Stimulated activated CD8-positive, alpha-beta memory T cell treated with anti-CD3 and anti-CD28 coated beads, Interleukin-2, amount 100 ng/mL, for 1 hour (primary cell): Measurements from ENCODE around the gene NUDT7.

Source experiments
- DNase-seq, 2 donors: peaks; one replicate each; pipeline ENCODE4 v3.0.0-alpha.2; 2020; ENCODE audit warnings: low read depth in 2 of 2

NUDT7 gene

GRCh38 chr16:77724174-77724573 lies 1.9 kb downstream of the NUDT7 start:
- DNase-seq: no peak

- no peak for DNase-seq
Observed at GRCh38 chr16:77729951-77730350, 7.6 kb downstream of the NUDT7 start.

- DNase-seq: no peak
Observed at GRCh38 chr16:77732241-77732946, 10.1 kb downstream of the NUDT7 start.

GRCh38 chr16:77736879-77737278 lies 14.6 kb downstream of the NUDT7 start:
- DNase-seq: no peak

- DNase-seq: no peak
Observed at GRCh38 chr16:77738706-77739558, 16.6 kb downstream of the NUDT7 start.

GRCh38 chr16:77739559-77739892 lies 17.2 kb downstream of the NUDT7 start:
- DNase-seq: no peak

- DNase-seq: no peak
Observed at GRCh38 chr16:77744141-77744540, 21.8 kb downstream of the NUDT7 start.

GRCh38 chr16:77745972-77746371 lies 23.7 kb downstream of the NUDT7 start:
- no peak for DNase-seq

GRCh38 chr16:77748421-77749005 lies 26.2 kb downstream of the NUDT7 start:
- DNase-seq: no peak

- DNase-seq: no peak
Observed at GRCh38 chr16:77749415-77749814, 27.1 kb downstream of the NUDT7 start.

- DNase-seq: no peak
Observed at GRCh38 chr16:77758046-77758445, 35.7 kb downstream of the NUDT7 start.

- DNase-seq: no peak
Observed at GRCh38 chr16:77758508-77758907, 36.2 kb downstream of the NUDT7 start.

GRCh38 chr16:77759201-77759600 lies 36.9 kb downstream of the NUDT7 start:
- no peak for DNase-seq

- no peak for DNase-seq
Observed at GRCh38 chr16:77759821-77760220, 37.5 kb downstream of the NUDT7 start.

GRCh38 chr16:77760800-77761199 lies 38.5 kb downstream of the NUDT7 start:
- DNase-seq: no peak

- DNase-seq: no peak
Observed at GRCh38 chr16:77761204-77761603, 38.9 kb downstream of the NUDT7 start.

- DNase-seq: no peak
Observed at GRCh38 chr16:77762262-77762661, 39.9 kb downstream of the NUDT7 start.

- no peak for DNase-seq
Observed at GRCh38 chr16:77763994-77764393, 41.7 kb downstream of the NUDT7 start.

- no peak for DNase-seq
Observed at GRCh38 chr16:77767211-77767610, 44.9 kb downstream of the NUDT7 start.

- DNase-seq: no peak
Observed at GRCh38 chr16:77767826-77768225, 45.5 kb downstream of the NUDT7 start.

GRCh38 chr16:77775911-77776909 lies 53.9 kb downstream of the NUDT7 start:
- DNase-seq: no peak

- DNase-seq: no peak
Observed at GRCh38 chr16:77777745-77778144, 55.4 kb downstream of the NUDT7 start.
